CD4-positive, alpha-beta T cell treated with Interleukin-21 for 1 hour (primary cell): ENCODE data around the gene TRMO.

ENCODE experiments used
- DNase-seq: peaks from one replicate; pipeline ENCODE4 v3.0.0-alpha.2; 2020

The TRMO gene

GRCh38 chr9:97900738-97901565 lies 21.3 kb downstream of the TRMO start:
- DNase-seq, result peak; percentile 63

GRCh38 chr9:97900103-97900737 lies 22.1 kb downstream of the TRMO start:
- DNase-seq, result no peak

GRCh38 chr9:97895695-97896332 lies 26.5 kb downstream of the TRMO start:
- no peak for DNase-seq

GRCh38 chr9:97895211-97895610 lies 27.1 kb downstream of the TRMO start:
- no peak for DNase-seq

GRCh38 chr9:97892421-97892820 lies 29.9 kb downstream of the TRMO start:
- no peak for DNase-seq

- DNase-seq, result no peak
Measured at GRCh38 chr9:97891736-97892135, 30.6 kb downstream of the TRMO start.

GRCh38 chr9:97889941-97890887 lies 32.1 kb downstream of the TRMO start:
- peak; percentile 66 for DNase-seq

GRCh38 chr9:97880336-97880735 lies 42.0 kb downstream of the TRMO start:
- no peak for DNase-seq

GRCh38 chr9:97876061-97876460 lies 46.2 kb downstream of the TRMO start:
- DNase-seq, result no peak

- DNase-seq, result no peak
Measured at GRCh38 chr9:97875111-97875510, 47.2 kb downstream of the TRMO start.

GRCh38 chr9:97874624-97875023 lies 47.7 kb downstream of the TRMO start:
- DNase-seq, result no peak

GRCh38 chr9:97873882-97874281 lies 48.4 kb downstream of the TRMO start:
- no peak for DNase-seq

GRCh38 chr9:97873425-97873824 lies 48.9 kb downstream of the TRMO start:
- no peak for DNase-seq

GRCh38 chr9:97868859-97869258 lies 53.4 kb downstream of the TRMO start:
- no peak for DNase-seq

- DNase-seq, result no peak
Measured at GRCh38 chr9:97866848-97867247, 55.5 kb downstream of the TRMO start.

- no peak for DNase-seq
Measured at GRCh38 chr9:97866300-97866699, 56.0 kb downstream of the TRMO start.

GRCh38 chr9:97864396-97864795 lies 57.9 kb downstream of the TRMO start:
- no peak for DNase-seq

GRCh38 chr9:97863314-97863713 lies 59.0 kb downstream of the TRMO start:
- no peak for DNase-seq

- DNase-seq, result no peak
Measured at GRCh38 chr9:97861148-97861475, 61.2 kb downstream of the TRMO start.

GRCh38 chr9:97860451-97861147 lies 61.7 kb downstream of the TRMO start:
- no peak for DNase-seq

- no peak for DNase-seq
Measured at GRCh38 chr9:97859346-97859745, 63.0 kb downstream of the TRMO start.

- no peak for DNase-seq
Measured at GRCh38 chr9:97858826-97859225, 63.5 kb downstream of the TRMO start.

GRCh38 chr9:97858393-97858713 lies 63.9 kb downstream of the TRMO start:
- no peak for DNase-seq
